HEK293T (cell line): ENCODE measurements around the gene NXNL1.

ENCODE experiments used
- FOXA1 ChIP-seq: fragments of 450-650 bp; IDR thresholded peaks from 2 replicates; pipeline ENCODE4 v1.6.1; 2016; ENCODE audit warnings: mild to moderate bottlenecking
- FOXK2 ChIP-seq: fragments of 450-650 bp; IDR thresholded peaks from 2 replicates; pipeline ENCODE4 v1.6.1; 2016; ENCODE audit warnings: mild to moderate bottlenecking
- HDGF ChIP-seq: fragments of 450-650 bp; IDR thresholded peaks from 2 replicates; pipeline ENCODE4 v1.6.1; 2017; ENCODE audit warnings: antibody characterized with exemption, borderline replicate concordance
- L3MBTL2 ChIP-seq: fragments of 450-650 bp; conservative IDR thresholded peaks from 2 replicates; pipeline ENCODE4 v1.6.1; 2016; ENCODE audit warnings: mild to moderate bottlenecking
- SP1 ChIP-seq: fragments of 450-650 bp; IDR thresholded peaks from 2 replicates; pipeline ENCODE4 v1.6.1; 2017
- SUZ12 ChIP-seq: fragments of 450-650 bp; IDR thresholded peaks from 2 replicates; pipeline ENCODE4 v1.6.1; 2016; ENCODE audit warnings: mild to moderate bottlenecking
- ZNF384 ChIP-seq: fragments of 450-650 bp; IDR thresholded peaks from 2 replicates; pipeline ENCODE4 v1.6.1; 2016

DNA sequence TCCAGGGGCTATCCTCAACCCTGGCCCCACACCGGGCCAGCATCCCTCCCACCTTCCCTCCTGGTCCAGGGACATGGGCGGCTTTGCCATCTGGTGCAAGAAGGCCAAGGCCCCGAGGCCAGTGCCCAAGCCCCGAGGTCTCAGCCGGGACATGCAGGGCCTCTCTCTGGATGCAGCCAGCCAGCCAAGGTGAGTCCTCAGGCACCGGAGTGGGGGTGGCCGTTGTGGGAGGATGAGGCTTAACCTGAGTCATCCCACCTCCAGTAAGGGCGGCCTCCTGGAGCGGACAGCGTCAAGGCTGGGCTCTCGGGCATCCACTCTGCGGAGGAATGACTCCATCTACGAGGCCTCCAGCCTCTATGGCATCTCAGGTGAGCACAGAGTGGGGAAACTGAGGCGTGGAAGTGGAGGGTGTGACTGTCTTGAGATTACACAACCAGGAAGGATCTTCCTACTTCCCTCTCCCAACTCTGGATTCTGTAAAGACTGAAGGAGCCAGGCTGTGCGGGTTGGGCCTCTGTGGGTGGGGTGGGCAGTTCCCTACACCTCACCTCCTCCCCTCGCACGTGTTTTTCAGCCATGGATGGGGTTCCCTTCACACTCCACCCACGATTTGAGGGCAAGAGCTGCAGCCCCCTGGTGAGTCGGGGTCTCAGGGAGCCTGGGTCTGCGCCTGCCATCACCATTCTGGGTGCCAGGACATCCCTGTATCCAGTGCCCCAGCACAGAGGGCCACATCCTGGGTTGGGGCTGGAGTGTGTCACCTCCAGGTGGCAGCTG, 37.1 kb downstream of the NXNL1 start:
- TF ChIP-seq SP1 (no peak), SUZ12 (no peak), FOXA1 (no peak), ZNF384 (no peak), HDGF (no peak), FOXK2 (no peak), L3MBTL2 (no peak)
